OCI-LY7 (cell line): ENCODE measurements around the gene ARID5A. TPM values are rescaled to one million over a fixed set of nuclear protein-coding genes. Genes with fewer than 3 reads are reported as not detected.

Experiments
- BruUV-seq: library from RNA; stranded (reverse); fragments of 400-500 nt; replicated peaks from 2 replicates; lab custom pipeline; 2021; lab: Mats Ljungman, UMichigan
- CTCF ChIA-PET: fragments of 300-600 bp; sonication (Branson Sonifier 250); formaldehyde crosslinking; loops from one replicate; lab custom pipeline; 2022; ENCODE audit warnings: antibody characterized with exemption; ENCODE audit not compliant: unreplicated experiment; lab: Charles Lee
- POLR2A ChIA-PET: fragments of 300-600 bp; sonication (Branson Sonifier 250); formaldehyde crosslinking; loops from one replicate; lab custom pipeline; 2022; ENCODE audit warnings: antibody characterized with exemption; lab: Charles Lee
- DNase-seq: peaks from one replicate; pipeline ENCODE4 v3.0.0-alpha.2; 2015; ENCODE audit warnings: low spot score
- H2AFZ ChIP-seq: fragments of 200-600 bp; sonication (generic), shearing (Covaris generic); 2 replicates; pipeline ENCODE4 v1.6.1; 2014; ENCODE audit warnings: mild to moderate bottlenecking, antibody characterized with exemption, low read length, moderate library complexity
- H3K27ac ChIP-seq: fragments of 200-600 bp; sonication (generic); 2 replicates; pipeline ENCODE4 v1.5.1; 2014; ENCODE audit warnings: mixed run types, low read depth, mild to moderate bottlenecking, moderate library complexity, low read length, inconsistent platforms; ENCODE audit not compliant: poor library complexity, severe bottlenecking
- H3K36me3 ChIP-seq: fragments of 200-600 bp; sonication (generic); 2 replicates; pipeline ENCODE4 v1.6.1; 2014; ENCODE audit warnings: mild to moderate bottlenecking, antibody characterized with exemption, low read length, moderate library complexity, mixed read lengths; ENCODE audit not compliant: insufficient read depth
- H3K4me1 ChIP-seq: fragments of 200-600 bp; sonication (generic); 2 replicates; pipeline ENCODE4 v1.5.1; 2014; ENCODE audit warnings: mild to moderate bottlenecking, low read length; ENCODE audit not compliant: insufficient read depth, poor library complexity, severe bottlenecking
- H3K4me2 ChIP-seq: fragments of 200-600 bp; sonication (generic); 2 replicates; pipeline ENCODE4 v1.6.1; 2014; ENCODE audit warnings: mild to moderate bottlenecking, low read length
- H3K4me3 ChIP-seq: fragments of 200-600 bp; sonication (generic); 2 replicates; pipeline ENCODE4 v1.5.1; 2014; ENCODE audit warnings: mild to moderate bottlenecking, low read depth, low read length; ENCODE audit not compliant: poor library complexity, severe bottlenecking
- H3K79me2 ChIP-seq: fragments of 200-600 bp; sonication (generic); 2 replicates; pipeline ENCODE4 v1.6.1; 2016; ENCODE audit warnings: low read depth, mild to moderate bottlenecking, low read length, moderate library complexity, mixed read lengths; ENCODE audit not compliant: insufficient read depth
- H3K9me2 ChIP-seq: fragments of 200-600 bp; sonication (generic); 2 replicates; pipeline ENCODE4 v1.6.1; 2016; ENCODE audit warnings: mild to moderate bottlenecking, low read length, mixed read lengths; ENCODE audit not compliant: insufficient read depth
- H3K9me3 ChIP-seq: fragments of 200-600 bp; sonication (generic); 2 replicates; pipeline ENCODE4 v1.6.1; 2014; ENCODE audit warnings: mild to moderate bottlenecking, mixed run types, low read length, mixed read lengths
- H4K20me1 ChIP-seq: fragments of 200-600 bp; sonication (generic); 2 replicates; pipeline ENCODE4 v1.6.1; 2014; ENCODE audit warnings: mild to moderate bottlenecking, antibody characterized with exemption, low read length, moderate library complexity, mixed read lengths; ENCODE audit not compliant: insufficient read depth
- CTCF ChIP-seq: fragments of 200-600 bp; sonication (generic); conservative IDR thresholded peaks from 2 replicates; pipeline ENCODE4 v1.5.1; 2014; ENCODE audit warnings: mild to moderate bottlenecking, antibody characterized with exemption, low read length, moderate library complexity, mixed read lengths
- EZH2phosphoT487 ChIP-seq: fragments of 200-600 bp; sonication (generic); IDR thresholded peaks from 2 replicates; pipeline ENCODE4 v1.6.1; 2018; ENCODE audit warnings: low read depth, borderline replicate concordance, mild to moderate bottlenecking, mixed run types, antibody characterized with exemption, low read length, moderate library complexity, mixed read lengths
- intact Hi-C: fragments of 100-400 bp; cut with micrococcal nuclease; formaldehyde crosslinking; loops from one replicate; pipeline ENCODE4 v1.10.0; 2022; ENCODE audit not compliant: unreplicated experiment
- total RNA-seq, 2 experiments: library from RNA; depleted of rRNA in 1 of 2; stranded (reverse); fragments of >200 nt in 1 of 2; shearing (Covaris generic) in 1 of 2; gene quantifications; 2 replicates each; pipeline ENCODE4 v1.2.3, GENCODE V29; 2014 to 2022

ARID5A gene
- total RNA-seq, 2 experiments from 2014 or later = 4.4 to 6.0 TPM

GRCh38 chr2:96493072-96493471 lies 43.5 kb upstream of the ARID5A start:
- Histone ChIP-seq H3K4me1 (no peaks in the 10 kb centered on the region), H3K79me2 (no peaks in the 10 kb centered on the region), H3K4me3 (no peak overlapping the region), H2AFZ (no peak overlapping the region), H3K27ac (no peak overlapping the region), H4K20me1 (no peaks in the 10 kb centered on the region), H3K4me2 (no peak overlapping the region), H3K36me3 (no peaks in the 10 kb centered on the region), H3K9me3 (no peaks in the 10 kb centered on the region; the same call in 1 of the 2 replicates), H3K9me2 (no peaks in the 10 kb centered on the region)
- intact Hi-C loops = no loop called here
- ChIA-PET CTCF (no interaction called here), POLR2A (no interaction called here)
- no peak for DNase-seq
- BruUV-seq = no TSS peak
- TF ChIP-seq CTCF = no peak
- no peak for TF ChIP-seq EZH2phosphoT487

GRCh38 chr2:96494188-96494587 lies 42.4 kb upstream of the ARID5A start:
- Histone ChIP-seq H3K4me2 (no peak overlapping the region), H3K4me1 (no peaks in the 10 kb centered on the region), H3K9me3 (no peaks in the 10 kb centered on the region; the same call in 1 of the 2 replicates), H3K79me2 (no peaks in the 10 kb centered on the region), H3K9me2 (no peaks in the 10 kb centered on the region), H3K4me3 (no peak overlapping the region), H3K36me3 (no peaks in the 10 kb centered on the region), H3K27ac (no peak overlapping the region), H4K20me1 (no peaks in the 10 kb centered on the region), H2AFZ (no peak overlapping the region)
- BruUV-seq = no TSS peak
- CTCF ChIA-PET = no interaction called here
- no peak for DNase-seq
- POLR2A ChIA-PET = no interaction called here
- intact Hi-C loops = no loop called here
- TF ChIP-seq CTCF = no peak
- no peak for TF ChIP-seq EZH2phosphoT487

- no peaks in the 10 kb centered on the region for H3K9me2 ChIP-seq
- DNase-seq = no peak
- intact Hi-C loops = no loop called here
- H2AFZ ChIP-seq = no peak overlapping the region
- no peak for TF ChIP-seq EZH2phosphoT487
- no peak for TF ChIP-seq CTCF
- no peak overlapping the region for H3K4me3 ChIP-seq
- no peak overlapping the region for H3K4me2 ChIP-seq
- no peaks in the 10 kb centered on the region for H3K79me2 ChIP-seq
- POLR2A ChIA-PET = no interaction called here
- no peaks in the 10 kb centered on the region for H3K9me3 ChIP-seq
- BruUV-seq = no TSS peak
- CTCF ChIA-PET = no interaction called here
- H3K27ac ChIP-seq = no peak overlapping the region
- H3K36me3 ChIP-seq = no peaks in the 10 kb centered on the region
- no peaks in the 10 kb centered on the region for H3K4me1 ChIP-seq
- no peaks in the 10 kb centered on the region for H4K20me1 ChIP-seq
These were observed 40.4 kb upstream of the ARID5A start for GRCh38 chr2:96495982-96496629.
